B cell (primary cell): ENCODE results near the gene JADE2. TPM values are rescaled to one million over a fixed set of nuclear protein-coding genes. Genes with fewer than 3 reads are reported as not detected.

Experiments used
- ATAC-seq: fragments of 200-7000 bp; cut with Tn5 transposase; one replicate; pipeline ENCODE4 v1.10.0; 2021; ENCODE audit warnings: low read depth, mild to moderate bottlenecking, moderate number of reproducible peaks, moderate library complexity
- CTCF ChIA-PET: fragments of 350-600 bp; sonication (Branson Sonifier 250); formaldehyde crosslinking; loops from one replicate; lab custom pipeline; 2021; ENCODE audit warnings: antibody characterized with exemption, inconsistent platforms; lab: Charles Lee
- POLR2A ChIA-PET: fragments of 350-600 bp; sonication (Branson Sonifier 250); formaldehyde crosslinking; loops from one replicate; lab custom pipeline; 2021; ENCODE audit warnings: antibody characterized with exemption; lab: Charles Lee
- DNase-seq: peaks from one replicate; pipeline ENCODE4 v3.0.0; 2013
- H2AFZ ChIP-seq: 2 replicates; pipeline ENCODE4 v1.6.1; 2012; ENCODE audit warnings: mild to moderate bottlenecking, low read depth, low read length; ENCODE audit not compliant: insufficient read depth, poor library complexity, severe bottlenecking
- H3K27ac ChIP-seq, 2 donors: 1 replicate in 1 of 2; 2 replicates in 1 of 2; pipeline ENCODE4 v1.5.1; 2012 to 2013; ENCODE audit warnings: low read length in 2 of 2, mild to moderate bottlenecking in 2 of 2, moderate library complexity in 1 of 2
- H3K27me3 ChIP-seq, 4 experiments: fragments of 200-600 bp in 1 of 4; sonication (generic) in 1 of 4; replicated peaks in 1 of 4; 1 replicate in 2 of 4; 2 replicates in 2 of 4; pipeline versions ENCODE4 v1.6.1 to v1.7.0; 2013 to 2016; ENCODE audit warnings: low read length in 3 of 4, mild to moderate bottlenecking in 2 of 4, mixed read lengths in 1 of 4, moderate library complexity in 1 of 4; ENCODE audit not compliant: insufficient read depth in 4 of 4, control insufficient read depth in 3 of 4; ENCODE audit errors: control extremely low read depth in 1 of 4
- H3K36me3 ChIP-seq, 2 experiments: replicated peaks in 1 of 2; 1 replicate in 1 of 2; 2 replicates in 1 of 2; pipeline versions ENCODE4 v1.6.1 to v1.7.1; 2013; ENCODE audit warnings: low read length in 1 of 2; ENCODE audit not compliant: insufficient read depth in 2 of 2, control insufficient read depth in 1 of 2; ENCODE audit errors: control extremely low read depth in 1 of 2, extremely low read depth in 1 of 2
- H3K4me1 ChIP-seq, 2 donors: fragments of 200-600 bp in 1 of 2; sonication (generic) in 1 of 2; 1 replicate in 1 of 2; 2 replicates in 1 of 2; pipeline versions ENCODE4 v1.5.1 to v1.6.1; 2013 to 2017; ENCODE audit warnings: low read length in 2 of 2; ENCODE audit not compliant: control insufficient read depth in 2 of 2, insufficient read depth in 2 of 2
- H3K4me2 ChIP-seq: replicated peaks from 2 replicates; pipeline ENCODE3; 2012; ENCODE audit warnings: mild to moderate bottlenecking, low read depth, low read length; ENCODE audit not compliant: poor library complexity, severe bottlenecking
- H3K4me3 ChIP-seq, 5 experiments: fragments of 200-600 bp in 1 of 5; sonication (generic) in 1 of 5; 1 replicate in 3 of 5; 2 replicates in 2 of 5; pipeline versions ENCODE4 v1.5.1 to v1.7.0; 2011 to 2016; ENCODE audit warnings: low read length in 4 of 5, mild to moderate bottlenecking in 4 of 5, low read depth in 2 of 5, control low read depth in 1 of 5, moderate library complexity in 1 of 5; ENCODE audit not compliant: insufficient read depth in 1 of 5; ENCODE audit errors: control extremely low read depth in 1 of 5, extremely low read depth in 1 of 5
- H3K79me2 ChIP-seq: fragments of 200-600 bp; sonication (generic); one replicate; pipeline ENCODE4 v1.6.0; 2016; ENCODE audit warnings: low read length; ENCODE audit not compliant: control insufficient read depth, insufficient read depth
- H3K9ac ChIP-seq: fragments of 200-600 bp; sonication (generic); 2 replicates; pipeline ENCODE4 v1.6.1; 2017; ENCODE audit warnings: mild to moderate bottlenecking, low read length, moderate library complexity
- H3K9me3 ChIP-seq, 3 donors: one replicate each; pipeline versions ENCODE4 v1.6.1 to v1.7.1; 2013; ENCODE audit warnings: low read length in 2 of 3; ENCODE audit not compliant: control insufficient read depth in 2 of 3, insufficient read depth in 1 of 3; ENCODE audit errors: control extremely low read depth in 1 of 3
- H4K20me1 ChIP-seq: 2 replicates; pipeline ENCODE4 v1.6.0; 2012; ENCODE audit warnings: mild to moderate bottlenecking, low read length; ENCODE audit not compliant: insufficient read depth, control insufficient read depth, poor library complexity, severe bottlenecking
- H3K27ac Mint-ChIP-seq: one replicate; pipeline ENCODE4 v1.8.0; 2021; ENCODE audit warnings: mixed read lengths
- H3K27me3 Mint-ChIP-seq: one replicate; pipeline ENCODE4 v1.8.0; 2021; ENCODE audit warnings: mixed read lengths
- H3K4me1 Mint-ChIP-seq: one replicate; pipeline ENCODE4 v1.8.0; 2021; ENCODE audit warnings: mixed read lengths
- H3K4me3 Mint-ChIP-seq: one replicate; pipeline ENCODE4 v1.8.0; 2021; ENCODE audit warnings: mixed read lengths
- H3K9me3 Mint-ChIP-seq: one replicate; pipeline ENCODE4 v1.8.0; 2022; ENCODE audit warnings: mixed read lengths; ENCODE audit not compliant: insufficient read depth
- EZH2 ChIP-seq: IDR thresholded peaks from 2 replicates; pipeline ENCODE4 v1.6.1; 2012; ENCODE audit warnings: borderline replicate concordance, low read depth, mild to moderate bottlenecking, moderate library complexity, low read length; ENCODE audit not compliant: insufficient read depth, poor library complexity, severe bottlenecking
- WGBS: methylation state at CpG from one replicate; pipeline ENCODE4 v1.1.5; 2013; ENCODE audit warnings: missing lambda C conversion rate; ENCODE audit not compliant: insufficient coverage; 5-methylcytosine and 5-hydroxymethylcytosine counted together
- intact Hi-C: fragments of 100-400 bp; cut with micrococcal nuclease; formaldehyde crosslinking; loops from one replicate; pipeline ENCODE4 v1.10.0; 2022
- polyA plus RNA-seq: library from polyadenylated mRNA; depleted of rRNA; stranded (reverse); fragments of >200 nt; gene quantifications from 2 replicates; pipeline ENCODE4 v1.2.3, GENCODE V29; 2012
- total RNA-seq, 2 donors: library from RNA; stranded (reverse); fragments of 120-200 nt in 1 of 2; gene quantifications; 1 replicate in 1 of 2; 2 replicates in 1 of 2; pipeline versions ENCODE4 v1.2.3 to v1.2.4, GENCODE V29; 2013 to 2022
- TF ChIP-seq, protein P1 (sequence below): fragments of 200-600 bp; IDR thresholded peaks from one replicate; pipeline ENCODE4 v1.8.0; 2022; ENCODE audit warnings: antibody characterized with exemption, mild to moderate bottlenecking

The JADE2 gene
- total and polyA plus RNA-seq, 2 donors (not counting 1 experiment from before 2014, with no cell fraction given) = 80.5 to 247 TPM

- Histone ChIP-seq H3K9ac (no peak overlapping the region), H3K9me3 (no peaks in the 10 kb centered on the region), H3K36me3 (peaks cover 0 to 97% of the 10 kb centered on the region in 2 experiments), H3K27ac (no peak overlapping the region), H3K27me3 (no peaks in the 10 kb centered on the region), H3K4me3 (no peak overlapping the region), H2AFZ (no peak overlapping the region), H3K4me1 (no peaks in the 10 kb centered on the region), H3K4me2 (no peak overlapping the region), H4K20me1 (peaks cover 98% of the 10 kb centered on the region), H3K79me2 (peaks cover 49% of the 10 kb centered on the region)
- no peak for ATAC-seq
- no peaks in the 10 kb centered on the region for H3K9me3 Mint-ChIP-seq
- H3K27ac Mint-ChIP-seq = peak overlapping the region; percentile 20
- WGBS = 100% methylated on average over 4 of the region's 4 CpGs
- DNase-seq = no peak
- CTCF ChIA-PET = interaction anchor here (1.1 kb wide), 1 partner anchor 45 kb away, joined by 5 read pairs; no protein-coding TSS in a partner anchor
- TF ChIP-seq EZH2 = no peak
- TF ChIP-seq, protein P1, sequence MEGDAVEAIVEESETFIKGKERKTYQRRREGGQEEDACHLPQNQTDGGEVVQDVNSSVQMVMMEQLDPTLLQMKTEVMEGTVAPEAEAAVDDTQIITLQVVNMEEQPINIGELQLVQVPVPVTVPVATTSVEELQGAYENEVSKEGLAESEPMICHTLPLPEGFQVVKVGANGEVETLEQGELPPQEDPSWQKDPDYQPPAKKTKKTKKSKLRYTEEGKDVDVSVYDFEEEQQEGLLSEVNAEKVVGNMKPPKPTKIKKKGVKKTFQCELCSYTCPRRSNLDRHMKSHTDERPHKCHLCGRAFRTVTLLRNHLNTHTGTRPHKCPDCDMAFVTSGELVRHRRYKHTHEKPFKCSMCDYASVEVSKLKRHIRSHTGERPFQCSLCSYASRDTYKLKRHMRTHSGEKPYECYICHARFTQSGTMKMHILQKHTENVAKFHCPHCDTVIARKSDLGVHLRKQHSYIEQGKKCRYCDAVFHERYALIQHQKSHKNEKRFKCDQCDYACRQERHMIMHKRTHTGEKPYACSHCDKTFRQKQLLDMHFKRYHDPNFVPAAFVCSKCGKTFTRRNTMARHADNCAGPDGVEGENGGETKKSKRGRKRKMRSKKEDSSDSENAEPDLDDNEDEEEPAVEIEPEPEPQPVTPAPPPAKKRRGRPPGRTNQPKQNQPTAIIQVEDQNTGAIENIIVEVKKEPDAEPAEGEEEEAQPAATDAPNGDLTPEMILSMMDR = no peak
- POLR2A ChIA-PET = no interaction called here
- peaks cover 9% of the 10 kb centered on the region for H3K4me1 Mint-ChIP-seq
- H3K4me3 Mint-ChIP-seq = no peak overlapping the region
- intact Hi-C loops = no loop called here
- H3K27me3 Mint-ChIP-seq = no peaks in the 10 kb centered on the region
Observed at GRCh38 chr5:134572811-134573210, 47.3 kb downstream of the JADE2 start.

- no peaks in the 10 kb centered on the region for H3K27me3 ChIP-seq
- H3K4me3 Mint-ChIP-seq = no peak overlapping the region
- intact Hi-C loops = no loop called here
- no peaks in the 10 kb centered on the region for H3K4me1 ChIP-seq
- H3K4me2 ChIP-seq = no peak overlapping the region
- peaks cover 8% of the 10 kb centered on the region for H3K4me1 Mint-ChIP-seq
- no peak overlapping the region for H2AFZ ChIP-seq
- H3K9me3 Mint-ChIP-seq = no peaks in the 10 kb centered on the region
- H3K4me3 ChIP-seq = no peak overlapping the region
- H3K27me3 Mint-ChIP-seq = no peaks in the 10 kb centered on the region
- DNase-seq = no peak
- no peak overlapping the region for H3K27ac ChIP-seq
- no peak overlapping the region for H3K9ac ChIP-seq
- no peak for ATAC-seq
- H3K36me3 ChIP-seq = peaks cover 0 to 97% of the 10 kb centered on the region in 2 experiments
- ChIA-PET CTCF (interaction anchor here (1.0 to 2.9 kb wide), 8 partner anchors 13 to 271 kb away, joined by 3 to 10 read pairs (median 4); no protein-coding TSS in a partner anchor), POLR2A (no interaction called here)
- no peaks in the 10 kb centered on the region for H3K9me3 ChIP-seq
- TF ChIP-seq, protein P1 = no peak
- no peak for TF ChIP-seq EZH2
- peaks cover 41% of the 10 kb centered on the region for H3K79me2 ChIP-seq
- WGBS = 84% methylated on average over 4 of the region's 4 CpGs
- peak overlapping the region; percentile 60 for H3K27ac Mint-ChIP-seq
- H4K20me1 ChIP-seq = peaks cover 98% of the 10 kb centered on the region
Observed at GRCh38 chr5:134574521-134574920, 49.1 kb downstream of the JADE2 start.
